NCI-H187 treated with DMSO at 0.1 percent for 48 hours (cell line): Measurements from ENCODE around the gene OR2F2.

Source experiments
- DNase-seq: peaks from one replicate; lab custom pipeline; 2025; lab: John Stamatoyannopoulos, UW

The OR2F2 gene

DNA sequence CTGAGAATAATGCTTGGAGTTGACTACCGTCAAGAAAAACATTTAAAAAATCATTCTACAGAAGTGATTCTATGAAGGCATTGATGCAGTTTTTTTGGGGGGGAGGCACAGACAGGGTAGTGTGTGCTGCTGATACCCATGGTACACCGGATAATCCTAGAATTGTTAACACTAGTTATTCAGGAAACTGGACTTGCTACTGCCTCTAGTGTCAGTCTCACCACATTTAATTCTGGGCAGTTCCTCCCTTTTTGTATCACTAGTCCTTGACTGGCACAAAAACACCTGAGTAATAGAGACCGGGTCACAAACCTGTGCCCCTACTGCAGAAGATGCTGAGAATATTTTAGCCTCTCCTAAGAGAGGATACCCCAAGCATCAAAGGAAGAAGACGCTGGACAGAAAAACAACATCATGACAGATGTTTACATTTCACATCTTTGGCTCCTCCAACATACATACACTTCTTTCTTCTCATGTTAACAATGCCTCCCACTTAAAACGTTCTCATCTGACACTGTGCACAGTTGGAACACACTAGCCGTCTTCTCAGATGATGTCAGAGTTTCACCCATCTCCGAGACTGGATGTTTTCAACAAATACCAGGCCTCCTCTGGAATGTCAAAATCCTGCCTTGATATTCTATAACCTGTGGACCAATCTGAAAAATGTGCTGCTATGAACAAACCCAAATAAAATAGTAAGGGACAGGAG, 19.9 kb upstream of the OR2F2 start:
- no peak for DNase-seq

DNA sequence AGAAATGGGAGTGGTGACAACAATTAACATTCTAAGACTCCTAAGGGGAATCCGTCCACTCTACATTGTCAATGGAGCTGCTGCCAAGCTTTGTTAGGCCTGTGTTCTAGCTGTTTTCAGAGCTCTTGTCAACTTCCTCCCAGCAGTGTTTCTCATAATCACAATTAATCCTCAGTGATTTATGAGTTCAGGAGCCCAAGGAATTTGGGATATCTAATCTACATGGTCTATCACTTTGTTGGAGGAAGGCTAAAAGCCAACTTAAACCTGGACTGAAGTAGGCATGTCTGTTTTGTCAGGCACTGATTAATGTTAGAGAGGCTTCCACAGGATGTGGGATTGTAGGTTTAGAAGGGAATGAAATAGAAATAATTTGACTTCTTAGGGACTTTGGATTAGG, 10.2 kb upstream of the OR2F2 start:
- DNase-seq: no peak

DNA sequence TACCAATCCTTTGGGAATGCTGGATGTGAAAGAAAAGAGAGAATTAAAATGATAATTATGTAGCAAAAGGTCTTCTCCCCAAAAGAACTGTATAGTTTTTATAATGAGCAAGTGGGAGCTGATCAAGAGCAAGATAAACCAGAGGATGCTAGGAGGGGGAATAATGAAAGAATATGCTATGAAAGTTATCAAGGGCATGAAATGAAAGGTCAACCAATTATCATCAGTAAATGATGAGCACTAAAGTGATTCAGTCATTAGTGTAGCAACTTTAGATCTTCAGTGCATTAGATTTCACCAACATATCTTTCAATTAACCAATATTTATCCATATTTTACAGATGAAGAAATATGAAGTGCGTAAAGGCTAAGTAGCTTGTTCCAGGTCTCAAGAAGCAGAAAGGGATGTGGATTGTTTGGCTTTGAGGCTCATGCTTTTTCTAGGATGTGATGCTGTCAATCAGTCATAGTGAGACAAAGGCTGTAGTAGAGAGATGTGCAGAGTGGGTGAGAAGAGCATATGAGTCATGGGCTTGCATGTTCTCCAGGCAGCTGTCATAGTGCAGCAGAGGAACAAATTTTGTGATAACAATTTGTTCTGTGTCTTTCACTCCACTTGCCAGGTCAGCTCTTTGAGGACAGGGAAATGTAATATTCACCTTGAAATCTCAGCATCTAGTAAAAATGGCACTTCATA, 5.7 kb upstream of the OR2F2 start:
- no peak for DNase-seq

DNA sequence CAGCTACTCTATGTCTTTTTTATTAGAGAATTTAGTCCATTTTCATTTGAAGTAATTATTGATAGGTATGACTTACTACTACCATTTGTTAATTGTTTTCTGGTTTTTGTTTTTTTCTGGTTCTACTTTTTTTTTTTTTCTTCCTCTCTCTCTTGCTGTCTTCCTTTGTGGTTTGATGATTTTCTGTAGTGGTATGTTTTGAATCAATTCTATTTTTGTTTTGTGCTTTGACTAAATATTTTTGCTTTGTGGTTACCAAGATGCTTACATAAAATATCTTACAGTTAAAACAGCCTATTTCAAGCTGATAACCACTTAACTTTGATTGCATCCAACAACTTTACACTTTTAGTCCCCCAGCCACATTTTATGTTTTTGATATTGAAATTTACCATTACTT, 3.3 kb upstream of the OR2F2 start:
- no peak for DNase-seq

DNA sequence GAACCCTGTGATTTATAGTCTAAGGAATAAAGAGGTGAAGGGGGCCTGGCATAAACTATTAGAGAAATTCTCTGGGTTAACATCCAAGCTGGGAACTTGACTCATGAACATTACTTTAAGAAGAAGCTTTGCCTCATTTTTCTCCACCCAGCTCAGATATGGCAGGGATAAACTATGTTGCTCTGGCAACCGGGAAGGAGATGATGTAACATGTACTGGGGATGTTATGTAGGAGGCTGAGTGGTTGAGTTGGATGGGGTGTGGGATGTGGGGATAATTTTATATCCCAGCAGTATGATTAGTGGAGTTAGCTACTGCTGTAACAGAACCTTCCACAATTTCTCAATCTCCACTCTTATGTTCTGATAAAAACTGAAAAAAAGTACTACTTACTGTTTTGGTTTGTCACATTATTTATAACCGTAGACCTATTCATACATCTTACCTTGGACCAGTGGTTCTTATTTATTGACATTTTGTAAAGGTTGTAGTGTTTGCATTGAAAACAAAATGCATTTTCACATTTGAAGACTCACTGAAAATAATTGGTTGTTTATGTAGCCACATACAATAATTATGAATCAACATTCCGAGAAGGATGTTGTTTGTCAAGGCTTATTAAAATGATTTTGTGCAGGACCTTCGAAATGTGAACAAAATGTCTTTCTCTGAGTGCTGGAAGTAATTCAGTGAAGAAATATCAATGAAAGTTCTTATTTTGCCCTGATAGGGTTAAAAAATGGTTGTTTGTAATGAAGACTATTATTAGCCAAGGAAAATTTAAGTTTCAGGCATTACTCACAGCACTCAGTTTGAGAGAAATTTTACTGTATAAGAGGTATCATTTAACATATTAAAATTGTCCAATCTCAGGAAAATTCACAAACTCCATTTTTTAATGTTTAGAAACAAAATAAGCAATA, 1.3 kb downstream of the OR2F2 start:
- no peak for DNase-seq

DNA sequence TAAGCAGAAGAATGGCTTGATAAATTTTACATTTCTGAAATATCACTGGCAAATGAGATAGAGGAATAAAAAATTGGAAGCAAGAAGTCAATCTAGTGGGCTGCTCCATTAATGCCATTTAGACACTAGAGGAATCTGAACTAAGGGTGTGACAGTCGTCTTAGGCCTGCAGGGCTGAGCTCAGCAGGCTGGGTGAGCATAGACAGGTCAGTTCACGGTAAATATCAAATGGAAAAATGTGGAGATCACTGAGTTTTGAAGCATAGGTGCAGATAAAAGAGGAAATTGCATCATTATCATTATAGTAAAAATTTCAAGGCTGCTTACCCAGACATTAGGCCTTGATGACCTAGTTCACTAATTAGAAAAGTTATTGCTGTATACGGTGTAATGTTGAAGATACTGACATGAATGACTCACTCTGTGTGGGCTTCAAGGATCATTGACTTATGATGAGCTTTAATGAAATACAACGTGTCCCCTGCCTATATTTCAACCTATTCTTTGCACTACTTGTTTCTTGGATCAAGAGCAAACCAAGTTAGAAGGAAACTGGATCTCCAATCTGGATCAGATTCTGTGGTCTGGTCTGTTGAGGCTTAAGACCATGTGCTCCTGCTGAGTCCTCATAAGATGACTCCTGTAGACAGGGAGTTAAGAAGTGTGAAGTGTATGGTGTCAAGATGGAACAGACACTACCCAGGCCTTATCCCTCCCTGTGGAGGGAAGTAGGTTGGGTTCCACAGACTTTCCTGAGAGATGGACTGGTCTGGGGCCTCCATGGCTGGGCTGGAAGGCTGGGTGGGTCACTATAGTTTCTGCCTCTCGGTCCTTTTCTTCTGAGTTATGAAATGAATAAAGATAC, 3.6 kb downstream of the OR2F2 start:
- no peak for DNase-seq

DNA sequence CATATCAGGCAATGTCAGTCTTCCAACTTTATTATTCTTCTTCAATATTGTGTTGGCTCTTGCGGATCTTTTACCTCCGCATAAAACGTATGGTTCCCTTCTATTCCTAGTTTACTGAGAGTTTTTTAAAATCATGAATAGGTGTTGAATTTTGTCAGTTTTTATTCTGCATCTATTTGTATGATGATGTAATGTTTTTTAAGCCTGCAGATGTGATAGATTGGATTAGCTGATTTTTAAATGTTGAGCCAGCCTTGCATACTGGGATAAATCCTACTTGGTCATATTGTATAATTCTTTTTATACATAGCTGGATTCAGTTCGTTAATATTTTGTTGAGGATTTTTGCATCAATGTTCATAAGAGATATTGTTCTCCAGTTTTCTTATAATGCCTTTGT, 10.4 kb downstream of the OR2F2 start:
- no peak for DNase-seq

DNA sequence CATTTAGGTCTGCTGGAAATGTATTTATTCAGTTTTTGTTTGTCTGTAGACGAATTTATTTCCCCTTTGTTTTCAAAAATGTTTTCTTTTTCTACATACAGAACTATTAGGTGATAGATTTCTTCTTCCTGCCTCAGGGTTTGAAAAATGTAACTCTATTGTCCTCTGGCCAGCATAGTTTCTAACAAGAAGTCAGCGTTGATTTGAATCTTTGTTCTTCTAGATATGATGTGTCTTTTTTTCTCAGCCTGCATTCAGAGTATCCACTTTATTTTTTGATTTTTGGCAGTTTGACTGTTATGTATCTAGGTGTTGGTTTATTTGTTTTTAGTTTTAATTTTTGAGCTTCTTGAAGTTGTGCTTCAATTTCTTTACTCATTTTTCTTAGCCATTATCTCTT, 12.1 kb downstream of the OR2F2 start:
- DNase-seq: no peak

DNA sequence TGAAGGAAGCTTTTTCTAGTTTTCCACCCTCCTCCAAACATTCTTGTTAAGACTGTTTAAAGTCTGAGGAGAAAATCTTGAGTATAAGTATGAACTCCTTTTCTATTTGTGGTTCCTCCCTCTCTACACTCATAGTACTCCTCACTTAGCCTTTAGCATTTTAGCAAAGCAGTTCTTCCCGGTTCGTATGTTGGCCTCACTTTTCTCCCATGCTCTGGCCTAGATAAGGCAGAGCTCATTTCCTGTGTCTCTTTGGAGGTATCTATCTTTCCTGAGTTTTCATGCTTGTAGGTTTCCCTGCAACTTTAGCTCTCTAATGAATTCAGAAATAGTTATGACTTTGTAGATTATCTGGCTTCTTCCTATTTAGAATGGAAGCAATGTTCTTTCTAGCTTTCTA, 13.7 kb downstream of the OR2F2 start:
- no peak for DNase-seq

DNA sequence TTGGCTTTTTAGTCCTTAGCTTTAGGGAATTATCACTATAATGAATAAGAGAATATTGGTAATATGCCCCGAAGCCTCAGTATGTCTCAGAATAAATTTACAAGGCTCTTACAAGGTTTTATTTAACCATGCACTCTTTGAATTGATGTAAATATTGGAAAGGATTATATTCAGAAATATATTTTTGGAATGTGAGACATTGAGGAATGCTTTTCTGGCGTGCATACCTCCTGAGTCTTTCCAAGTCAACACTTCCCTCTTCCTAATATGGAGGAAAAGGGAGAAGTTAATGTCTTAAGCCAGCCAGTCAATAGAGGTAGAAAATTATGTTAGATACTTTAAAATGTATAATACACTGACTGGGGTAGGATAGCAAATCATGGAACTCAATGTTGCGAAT, 18.4 kb downstream of the OR2F2 start:
- DNase-seq: no peak

DNA sequence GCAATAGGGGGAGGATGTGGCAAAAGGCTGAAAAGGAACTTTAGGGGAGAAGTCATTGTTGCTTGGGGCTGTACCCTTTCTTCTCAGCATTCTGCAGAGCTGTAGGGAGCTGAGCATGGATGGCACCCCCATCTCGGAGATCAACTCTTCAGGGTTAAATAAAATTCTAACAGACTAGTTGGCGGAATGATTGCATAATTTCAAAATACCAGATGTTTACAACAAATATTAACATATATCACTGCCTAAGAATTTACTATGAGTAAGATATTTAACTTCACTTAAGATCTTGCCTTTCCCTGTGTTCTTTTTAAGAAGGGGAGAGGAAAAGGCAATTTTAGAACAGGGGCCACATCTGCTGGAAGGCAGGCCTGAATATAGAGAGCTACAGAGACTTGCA, 19.1 kb downstream of the OR2F2 start:
- DNase-seq: no peak

DNA sequence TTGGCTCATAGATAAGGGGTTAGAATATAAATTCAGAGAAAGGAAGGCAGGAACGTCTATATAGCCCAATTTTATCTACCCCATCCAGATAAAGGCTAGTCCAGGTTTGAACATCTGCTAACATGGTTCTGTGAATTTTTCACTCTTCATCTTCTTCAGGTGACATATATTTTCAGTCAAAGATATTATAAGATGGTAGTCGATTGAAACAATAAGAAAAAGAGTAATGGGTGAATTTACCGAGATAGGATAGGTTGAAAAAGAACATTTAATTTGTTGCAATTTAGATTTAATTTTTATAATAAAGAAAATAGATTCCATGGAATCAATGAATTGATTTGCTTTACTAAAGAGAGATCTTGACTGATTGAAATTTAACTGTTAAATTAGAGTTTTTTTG, 19.5 kb downstream of the OR2F2 start, which contains the start of gene OR2F1:
OR2F1 (plus strand) TSS at position 301 of the 400 bp plus-strand sequence. CDS start 5,127 bp downstream, outside the sequence.
- DNase-seq: no peak

DNA sequence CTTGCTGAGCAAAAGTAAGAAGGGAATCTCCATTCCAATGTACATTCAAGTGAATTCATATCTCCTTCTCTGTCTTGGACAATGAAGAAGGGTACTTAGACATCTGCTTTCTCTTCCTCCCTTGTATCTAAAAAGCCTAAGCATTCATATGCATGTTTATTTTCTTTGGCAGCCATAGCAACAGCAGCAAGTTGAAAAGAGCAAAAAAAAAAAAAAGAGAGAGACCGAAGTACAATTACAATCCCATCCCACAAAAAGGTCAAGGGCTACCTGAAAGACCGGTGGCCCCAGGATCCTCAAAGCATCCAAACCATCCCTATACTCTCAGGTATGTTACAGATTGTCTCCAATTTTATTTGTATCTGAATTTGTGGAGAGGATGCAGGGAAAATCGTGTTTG, 23.7 kb downstream of the OR2F2 start:
- no peak for DNase-seq

DNA sequence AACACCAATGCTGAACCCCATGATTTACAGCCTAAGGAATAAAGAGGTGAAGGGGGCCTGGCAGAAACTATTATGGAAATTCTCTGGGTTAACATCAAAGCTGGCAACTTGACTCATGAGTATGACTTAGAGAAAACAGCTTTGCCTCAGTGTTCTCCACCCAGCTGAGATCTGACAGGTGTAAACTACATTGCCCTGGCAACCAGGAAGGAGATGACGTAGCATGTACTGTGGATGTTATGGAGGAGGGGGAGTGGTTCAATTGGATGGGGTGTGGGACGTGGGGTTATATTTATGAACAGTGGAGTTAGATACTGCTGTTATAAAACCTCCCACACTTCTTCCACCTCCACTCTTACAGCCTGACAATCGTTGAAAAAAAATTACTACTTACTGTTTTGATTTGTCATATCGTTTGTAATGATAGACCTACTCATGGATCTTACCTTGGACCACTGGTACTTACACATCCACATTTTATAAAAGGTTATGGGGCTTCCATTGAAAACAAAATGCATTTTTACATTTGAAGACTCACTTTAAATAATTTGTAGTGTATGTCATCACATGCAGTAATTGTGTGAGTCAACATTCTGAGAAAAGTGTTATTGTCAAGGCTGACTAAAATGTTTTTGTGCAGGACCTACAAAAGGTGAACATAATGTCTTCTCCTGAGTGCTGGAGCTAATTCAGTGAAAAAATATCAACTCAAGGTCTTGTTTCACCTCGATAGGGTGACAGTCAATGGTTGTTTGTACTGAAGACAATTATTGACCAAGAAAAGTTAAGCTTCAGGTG, 26.0 kb downstream of the OR2F2 start:
- no peak for DNase-seq

DNA sequence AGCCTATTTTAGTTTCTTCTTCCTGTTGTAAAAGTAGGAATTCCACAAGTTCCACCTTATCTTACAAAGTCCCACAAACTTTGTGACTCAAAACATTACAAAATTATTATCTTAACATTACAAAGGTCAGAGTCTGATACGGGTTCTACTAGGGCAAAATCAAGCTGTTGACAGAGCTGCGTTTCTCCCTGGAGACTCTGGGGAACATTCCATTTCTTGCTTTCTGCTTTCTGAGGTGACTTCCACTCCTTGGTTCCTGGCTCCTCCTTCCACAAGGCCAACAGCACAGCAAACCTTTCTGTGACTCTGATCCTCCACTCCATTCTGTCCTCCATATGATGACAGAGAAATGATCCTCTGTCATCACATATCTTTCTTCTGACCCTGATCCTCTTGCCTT, 30.2 kb downstream of the OR2F2 start:
- DNase-seq: no peak

DNA sequence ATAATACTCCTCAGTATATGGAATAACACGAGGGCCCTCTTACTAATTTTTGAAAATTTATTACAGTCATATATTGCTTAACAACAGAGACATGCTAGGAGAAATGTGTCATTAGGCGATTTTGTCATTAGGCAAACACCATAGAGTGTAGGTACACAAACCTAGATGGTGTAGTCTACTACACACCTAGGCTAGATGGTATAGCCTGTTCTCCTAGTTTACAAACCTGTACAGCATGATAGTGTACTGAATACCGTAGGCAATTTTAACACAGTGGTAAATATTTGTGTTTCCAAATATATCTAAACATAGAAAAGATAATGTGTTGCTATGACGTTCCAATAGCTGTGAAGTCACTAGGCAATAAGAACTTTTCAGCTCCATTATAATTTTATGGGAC, 32.4 kb downstream of the OR2F2 start:
- DNase-seq: no peak

DNA sequence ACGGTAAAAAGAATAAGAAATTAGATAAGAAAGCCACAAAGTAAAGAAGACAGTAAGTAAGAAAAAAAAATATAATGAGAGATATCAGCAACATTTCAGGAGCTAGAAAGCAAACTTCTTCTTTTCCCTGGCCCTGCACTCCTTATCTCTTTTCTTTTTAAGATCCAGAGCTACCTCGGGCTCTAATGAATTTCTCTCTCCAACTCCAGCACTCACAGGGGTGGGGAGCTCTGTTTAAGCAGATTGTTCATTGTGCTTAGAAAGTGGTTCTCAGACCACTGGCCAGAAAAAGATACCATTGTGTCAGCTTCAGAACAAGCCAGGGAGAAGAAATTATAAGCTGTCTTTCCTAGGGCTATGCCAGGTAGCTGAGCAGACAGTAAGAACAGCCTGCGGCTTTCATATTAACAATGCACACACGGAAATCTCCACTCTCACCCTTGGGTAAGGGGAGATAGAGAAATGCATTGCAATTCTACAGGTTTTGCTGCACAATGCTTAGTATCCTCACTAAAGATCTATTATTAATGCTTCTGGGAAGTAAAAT, 38.9 kb downstream of the OR2F2 start:
- no peak for DNase-seq

DNA sequence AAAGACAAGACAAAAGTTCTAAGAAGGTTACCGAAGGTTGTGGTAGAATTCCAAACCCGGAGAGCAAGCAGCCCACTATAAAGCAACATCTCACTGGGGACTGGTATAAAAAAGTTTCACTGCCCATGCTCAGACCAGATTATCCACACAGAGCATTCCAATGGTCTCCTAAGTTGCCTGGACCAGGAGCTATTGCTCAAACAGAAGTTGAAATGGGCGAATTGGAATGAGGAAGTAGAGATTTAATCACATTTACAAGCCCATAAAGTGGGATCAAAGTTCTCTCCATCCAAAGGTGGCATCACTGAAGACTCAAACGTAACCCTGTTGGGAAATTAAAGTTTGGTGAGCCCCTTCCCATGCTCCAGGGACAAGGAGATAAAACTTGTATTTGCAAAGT, 39.4 kb downstream of the OR2F2 start:
- no peak for DNase-seq

DNA sequence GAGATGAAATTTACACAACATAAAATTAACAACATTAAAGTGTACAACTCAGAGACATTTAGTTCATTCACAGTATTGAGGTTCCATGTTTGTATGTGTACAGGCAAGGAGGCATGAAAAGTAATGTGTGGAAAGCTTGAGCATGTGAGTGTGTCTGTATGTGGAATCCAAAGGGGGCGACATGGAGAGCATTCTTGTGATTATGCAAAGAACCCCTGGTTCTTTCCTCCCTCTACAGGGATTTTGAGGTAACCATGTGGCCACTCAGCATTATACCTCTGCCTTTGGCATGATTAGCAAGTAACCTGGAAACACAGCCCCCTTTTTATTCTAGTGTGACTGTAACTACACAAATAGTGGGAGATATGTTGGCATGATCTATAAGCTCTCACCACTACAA, 40.6 kb downstream of the OR2F2 start:
- DNase-seq: no peak

DNA sequence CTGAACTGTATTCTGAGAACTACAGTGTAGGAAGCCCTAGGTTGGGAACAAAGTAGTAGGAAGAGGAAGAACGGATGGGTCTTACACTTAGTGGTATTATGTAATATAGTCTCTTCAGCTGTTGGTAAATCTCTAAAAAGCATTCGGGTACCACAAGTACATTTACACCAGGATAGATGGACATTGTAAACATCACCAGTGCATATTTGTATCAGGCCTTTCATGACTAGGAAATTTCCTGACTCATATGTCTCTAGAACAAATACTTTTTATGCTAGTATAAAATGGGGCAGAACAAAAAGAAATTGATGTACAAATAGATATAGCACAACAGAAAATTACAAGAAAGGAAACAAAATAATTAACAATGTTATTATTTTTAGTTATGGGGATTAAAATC, 43.6 kb downstream of the OR2F2 start:
- DNase-seq: no peak

DNA sequence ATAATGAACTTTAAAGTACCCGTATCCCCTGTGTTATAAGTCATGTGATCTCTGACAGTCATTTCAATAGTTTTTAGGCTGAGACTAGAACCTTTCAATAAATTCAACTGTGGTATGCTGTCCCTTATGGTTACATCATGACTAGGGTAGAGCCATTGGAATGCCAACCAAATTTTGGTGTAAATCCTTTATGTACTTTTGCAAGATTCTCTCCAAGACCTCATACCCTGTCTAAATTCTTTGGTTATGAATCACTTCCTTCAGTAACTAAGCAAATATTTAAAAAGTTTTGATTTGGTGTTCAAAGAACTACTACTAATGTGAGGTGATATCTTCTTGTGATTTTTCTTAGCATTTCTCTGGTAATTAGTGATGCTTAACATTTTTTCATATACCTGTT, 44.3 kb downstream of the OR2F2 start:
- no peak for DNase-seq
